ENCODE data around the gene FANCB. TPM values are rescaled to one million over a fixed set of nuclear protein-coding genes. Genes with fewer than 3 reads are reported as not detected.

The FANCB gene
- total and polyA plus RNA-seq, 2 of the 4 experiments (the other 2 are of a cell fraction), result 2.5 to 7.7 TPM

DNA sequence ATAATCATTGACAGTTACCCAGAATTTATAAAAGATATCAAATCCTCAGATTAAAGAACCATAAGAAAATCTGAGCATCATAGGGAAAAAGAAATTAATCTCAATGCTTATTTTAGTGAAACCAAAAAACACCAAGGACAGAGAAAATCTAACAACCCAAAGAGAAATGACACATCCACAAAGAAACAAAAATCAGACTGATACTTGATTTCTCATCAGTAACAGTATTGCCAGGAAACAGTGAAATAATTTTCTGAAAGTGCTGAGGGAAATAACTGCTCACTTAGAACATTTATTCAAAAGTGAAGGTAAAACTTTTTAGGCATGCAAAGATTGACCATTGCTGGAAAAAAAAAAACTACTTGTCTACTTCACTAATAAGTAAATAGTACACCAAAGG, 11.0 kb upstream of the FANCB start:
- no peak overlapping the region for H3K18ac ChIP-seq (ENCODE audit: low read depth, low read length)
- H4K20me1 ChIP-seq (ENCODE audit: insufficient read depth, low read length), result no peaks in the 10 kb centered on the region
- no peak overlapping the region for H2BK20ac ChIP-seq (ENCODE audit: low read depth, low read length)
- no peak overlapping the region for H2BK5ac ChIP-seq (ENCODE audit: low read depth, low read length, poor library complexity, severe bottlenecking)
- no peaks in the 10 kb centered on the region for H3K4me1 ChIP-seq (ENCODE audit: control insufficient read depth, insufficient read depth, low read length)
- TF ChIP-seq CTCF (conservative IDR thresholded peaks at IDR 0.05; ENCODE audit: low read depth, low read length) (no peak), CEBPB (IDR thresholded peaks at IDR 0.05; ENCODE audit: low read depth, low read length) (no peak), RCOR1 (IDR thresholded peaks at IDR 0.05; ENCODE audit: insufficient replicate concordance, low read length) (no peak), RAD21 (IDR thresholded peaks at IDR 0.05; ENCODE audit: low read length) (no peak), CHD1 (IDR thresholded peaks at IDR 0.05; ENCODE audit: low read depth, low read length) (no peak), MAZ (IDR thresholded peaks at IDR 0.05; ENCODE audit: borderline replicate concordance, low read depth, low read length) (no peak), ELK1 (IDR thresholded peaks at IDR 0.05; ENCODE audit: borderline replicate concordance, low read depth, low read length) (no peak), FOS (IDR thresholded peaks at IDR 0.05; ENCODE audit: low read depth, low read length) (no peak), MAFK (IDR thresholded peaks at IDR 0.05; ENCODE audit: low read depth, low read length) (no peak), SMC3 (IDR thresholded peaks at IDR 0.05; ENCODE audit: low read depth, low read length) (no peak)
- no peak overlapping the region for H3K4me2 ChIP-seq (ENCODE audit: low read depth, low read length)
- no peaks in the 10 kb centered on the region; the same call in 1 of the 2 replicates for H3K36me3 ChIP-seq (ENCODE audit: control insufficient read depth, insufficient read depth, low read length)
- no peak overlapping the region for H3K4me3 ChIP-seq (ENCODE audit: insufficient read depth, low read depth, low read length)
- ATAC-seq (ENCODE audit: low read depth) (no peak), DNase-seq (no peak)
- no peaks in the 10 kb centered on the region for H3K9me1 ChIP-seq (ENCODE audit: insufficient read depth, low read length)
- no peak overlapping the region for H4K91ac ChIP-seq (ENCODE audit: insufficient read depth, low read depth, low read length)
- H3K14ac ChIP-seq (replicated peaks; ENCODE audit: low read depth, low read length), result no peak overlapping the region
- no peak overlapping the region for H3K56ac ChIP-seq (ENCODE audit: extremely low read depth, insufficient read depth, low read length)
- intact Hi-C loops (cut with micrococcal nuclease), result no loop called here
- dilution Hi-C loops (cut with HindIII; ENCODE audit: low sequenced_read_pairs, unreplicated experiment), result no loop called here
- H2BK15ac ChIP-seq (ENCODE audit: low read depth, low read length), result no peak overlapping the region
- H3K23ac ChIP-seq (ENCODE audit: low read depth, low read length), result no peak overlapping the region
- H3K27me3 ChIP-seq (ENCODE audit: control insufficient read depth, insufficient read depth, low read length), result no peaks in the 10 kb centered on the region
- H2BK120ac ChIP-seq (ENCODE audit: low read depth, low read length), result no peak overlapping the region
- H3K27ac ChIP-seq (ENCODE audit: insufficient read depth, low read length), result no peak overlapping the region
- H4K5ac ChIP-seq (ENCODE audit: low read depth, low read length), result no peak overlapping the region
- H3K9me3 ChIP-seq (ENCODE audit: control insufficient read depth, insufficient read depth, low read length), result no peaks in the 10 kb centered on the region
- ChIA-PET POLR2A (ENCODE audit: unreplicated experiment) (no interaction called here), CTCF (no interaction called here)
- no peak overlapping the region for H2AK5ac ChIP-seq (ENCODE audit: low read depth, low read length)
- no peak overlapping the region for H2AK9ac ChIP-seq (replicated peaks; ENCODE audit: low read depth, low read length, poor library complexity)
- no peak overlapping the region for H3K4ac ChIP-seq (ENCODE audit: low read depth, low read length)
- no peak overlapping the region for H4K8ac ChIP-seq (ENCODE audit: low read depth in 2 of 2, low read length in 2 of 2)
- no peak overlapping the region for H2AFZ ChIP-seq (replicated peaks; ENCODE audit: low read length, poor library complexity)
- H3K9ac ChIP-seq (ENCODE audit: low read depth, low read length), result no peak overlapping the region
- in situ Hi-C loops (cut with MboI; ENCODE audit: low sequenced_read_pairs), result no loop called here
- no TSS peak for BruUV-seq (replicated peaks)
- peaks cover 0 to 2% of the 10 kb centered on the region in 2 experiments; a peak in 2 of 4 replicates for H3K79me1 ChIP-seq (ENCODE audit: low read depth in 1 of 2, low read length in 2 of 2)
